DMS53 (cell line): ENCODE data around the gene SPAAR.
"Not testable (repeated sequence)": the region's sequence is repeated elsewhere in the genome, so short reads cannot be mapped to it uniquely, and the experiment has no call there.

Experiments used
- DNase-seq: peaks from one replicate; lab custom pipeline; 2025; lab: John Stamatoyannopoulos, UW

SPAAR gene, protein sequence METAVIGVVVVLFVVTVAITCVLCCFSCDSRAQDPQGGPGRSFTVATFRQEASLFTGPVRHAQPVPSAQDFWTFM

GRCh38 chr9:35909274-35909673 is at the start of gene SPAAR:
Gene SPAAR, plus strand, starts transcription at chr9:35909490. Its CDS starts 974 bp downstream, at chr9:35910464.
- DNase-seq: no peak

DNA sequence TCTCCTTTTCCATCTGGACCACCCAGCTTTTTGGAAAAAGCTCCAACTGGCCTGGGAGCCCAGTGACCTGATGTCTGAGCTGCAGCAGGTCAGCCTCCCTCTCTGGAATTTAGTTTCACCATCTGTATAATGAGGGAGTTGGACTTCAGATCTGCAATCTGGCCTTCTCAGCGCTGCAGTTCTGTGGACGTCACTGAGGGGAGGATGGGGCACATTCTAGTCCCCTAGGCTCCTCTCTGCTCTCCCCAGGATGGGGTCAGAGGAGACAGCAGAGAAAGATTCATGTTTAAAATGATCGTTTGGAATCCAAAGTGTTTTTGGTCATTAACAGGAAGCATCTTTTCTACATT is 49.3 kb upstream of the SPAAR start:
- no peak for DNase-seq

GRCh38 chr9:35861161-35861897 is 48.0 kb upstream of the SPAAR start:
- no peak for DNase-seq

DNA sequence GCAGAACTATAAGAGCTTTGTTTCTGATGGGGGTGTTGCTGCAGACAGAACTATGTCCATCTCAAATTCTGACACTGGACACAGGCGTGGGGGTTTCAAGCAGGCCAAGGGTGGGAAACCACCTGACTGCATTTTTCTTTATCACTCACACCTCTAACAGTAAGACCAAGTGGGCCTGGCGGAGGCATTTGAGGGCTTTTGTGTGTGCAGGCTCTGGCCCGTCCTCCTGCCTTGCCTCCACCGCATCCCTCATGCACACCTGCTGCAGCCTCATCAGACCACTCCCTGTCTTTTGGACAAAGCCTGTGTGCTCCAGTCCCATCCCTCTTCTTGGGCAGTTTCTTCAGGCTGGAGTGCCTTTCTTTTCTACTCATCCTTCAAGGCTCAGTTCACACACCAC is 47.0 kb upstream of the SPAAR start:
- DNase-seq: no peak

DNA sequence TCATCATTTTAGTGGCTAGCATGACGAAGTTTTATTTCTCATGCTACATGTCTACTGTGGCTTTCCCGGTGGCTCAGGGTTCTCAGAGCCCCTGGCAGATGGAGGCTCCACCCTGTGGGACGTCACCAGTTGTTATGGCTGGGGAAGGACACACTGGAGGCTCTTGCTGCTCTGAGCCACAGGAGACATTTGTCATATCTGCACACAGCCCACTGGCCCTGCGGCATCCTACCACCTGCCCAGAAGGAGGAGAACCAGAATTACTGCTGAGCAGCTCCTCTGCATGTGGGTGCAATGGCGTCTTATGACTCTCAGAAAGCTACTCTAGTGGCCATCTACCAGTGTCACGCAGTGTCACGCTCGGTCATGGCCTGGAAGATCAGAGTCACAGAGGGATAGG is 45.7 kb upstream of the SPAAR start:
- no peak for DNase-seq

- DNase-seq: no peak
Measured at GRCh38 chr9:35864695-35865255, 44.5 kb upstream of the SPAAR start.

DNA sequence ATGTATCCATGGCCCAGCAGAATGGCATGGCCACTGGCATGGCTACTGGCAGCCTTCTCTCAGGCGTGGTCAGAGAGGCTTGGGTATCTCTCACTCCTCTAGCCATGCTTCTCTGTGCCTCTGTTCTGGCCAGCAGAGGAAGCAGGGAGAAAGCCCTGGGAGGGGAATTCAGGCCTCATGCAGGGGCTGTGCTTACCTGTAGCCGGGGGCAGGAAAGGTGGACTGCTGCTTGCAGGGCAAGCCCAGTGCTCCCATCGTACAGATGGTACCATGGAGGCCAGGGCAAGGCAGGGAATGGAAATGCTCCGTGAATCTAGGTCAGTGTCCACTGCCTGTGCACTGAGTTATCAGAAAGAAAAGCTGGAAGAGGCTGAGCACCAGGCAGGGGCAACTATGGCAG is 41.8 kb upstream of the SPAAR start:
- no peak for DNase-seq

GRCh38 chr9:35868933-35869332 is 40.4 kb upstream of the SPAAR start:
- DNase-seq: no peak

DNA sequence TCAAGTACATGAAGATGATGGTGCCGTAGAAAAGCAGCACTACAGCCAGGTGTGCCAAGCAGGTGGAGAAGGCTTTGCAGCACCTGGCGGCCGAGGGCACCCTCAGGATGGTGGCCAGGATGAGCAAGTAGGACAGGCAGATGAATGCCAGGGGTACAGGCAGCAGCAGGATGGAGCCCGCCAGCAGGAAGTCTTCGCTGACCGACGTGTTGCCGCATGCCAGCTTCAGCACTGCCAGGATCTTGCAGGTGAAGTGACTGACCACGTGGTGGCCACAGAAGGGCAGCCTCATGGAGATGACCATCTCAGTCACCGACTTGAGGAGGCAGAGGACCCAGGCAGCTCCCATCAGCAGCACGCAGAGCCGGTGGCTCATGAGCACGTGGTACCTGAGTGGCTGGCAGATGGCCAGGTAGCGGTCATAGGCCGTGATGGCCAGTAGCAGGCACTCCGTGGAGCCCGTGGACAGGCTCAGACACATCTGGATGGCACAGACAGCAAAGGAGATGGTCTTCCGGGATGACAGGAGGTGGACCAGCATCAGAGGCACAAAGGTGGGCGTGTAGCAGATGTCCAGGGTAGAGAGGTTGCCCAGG is 39.6 kb upstream of the SPAAR start:
- DNase-seq: peak; percentile 4

- no peak for DNase-seq
Measured at GRCh38 chr9:35870351-35870923, 38.9 kb upstream of the SPAAR start, which contains the start of gene OR13J1. Gene OR13J1, minus strand, starts transcription at chr9:35870401. Its CDS starts 0 bp downstream, at chr9:35870401.

DNA sequence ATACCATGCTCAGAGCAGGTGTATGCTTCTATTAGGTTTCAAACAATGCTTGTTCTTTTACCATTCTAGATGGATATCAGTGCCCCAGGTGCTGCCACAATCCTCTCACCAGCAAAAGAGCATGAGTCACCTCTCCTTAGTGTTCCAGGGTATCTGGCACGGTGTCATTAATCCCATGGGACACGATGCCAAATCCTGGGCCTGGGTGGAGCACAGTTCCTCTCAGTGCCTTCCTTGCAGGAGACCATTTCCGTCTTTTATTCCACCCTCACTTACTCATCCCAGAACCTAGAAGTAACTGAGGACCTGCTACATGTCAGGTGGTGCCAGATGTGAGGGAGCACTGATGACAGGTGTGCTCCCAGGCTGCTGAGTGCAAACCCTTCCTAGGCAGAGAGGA is 37.7 kb upstream of the SPAAR start:
- peak; percentile 66 for DNase-seq

GRCh38 chr9:35872505-35872904 is 36.8 kb upstream of the SPAAR start:
- no peak for DNase-seq

DNA sequence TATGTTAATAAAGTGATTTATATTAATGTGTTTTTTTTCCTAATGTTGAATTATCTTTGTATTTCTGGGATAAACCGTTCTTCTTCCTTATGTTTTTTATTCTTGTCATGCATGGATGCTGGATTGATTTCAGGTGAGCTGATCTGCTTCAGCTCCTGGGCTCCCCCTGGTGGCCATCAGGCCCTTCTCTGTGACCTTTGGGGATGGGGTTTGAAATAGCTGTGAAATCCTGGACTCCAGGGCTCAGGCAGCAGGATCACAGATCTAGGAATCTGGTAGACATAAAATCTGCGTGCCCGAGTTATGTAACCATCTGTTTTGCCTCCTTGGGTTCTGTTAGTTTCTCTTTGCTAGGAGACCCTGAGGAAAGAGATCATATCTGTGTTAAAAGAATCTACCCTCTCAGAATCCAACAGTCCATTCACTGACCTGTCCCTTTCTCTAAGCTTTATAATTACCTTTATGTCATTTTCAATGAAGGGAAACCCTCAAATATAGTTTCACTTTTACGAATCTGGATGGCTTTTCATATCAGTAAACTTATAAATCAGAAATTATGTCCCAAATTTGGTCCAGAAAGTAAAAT is 26.9 kb upstream of the SPAAR start:
- peak; percentile 82 for DNase-seq

DNA sequence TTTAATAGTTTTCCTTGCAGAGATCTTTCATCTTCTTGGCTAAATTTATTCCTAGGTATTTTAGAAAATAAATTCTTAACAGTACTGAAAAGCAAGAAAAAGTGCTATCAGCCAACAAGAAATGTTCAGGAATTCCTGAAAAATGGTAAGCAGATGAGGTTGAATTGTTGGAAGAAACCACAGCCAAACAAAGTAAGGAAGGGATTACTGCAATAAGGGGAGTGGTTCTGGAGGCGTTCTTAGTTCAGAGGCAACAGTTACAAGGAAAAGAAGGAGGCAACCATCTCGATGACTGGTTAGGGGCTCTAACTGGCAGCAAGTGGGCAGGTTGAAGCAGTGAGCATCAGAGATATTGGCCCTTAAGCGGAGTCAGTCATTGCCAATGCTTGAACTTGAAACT is 26.3 kb upstream of the SPAAR start:
- DNase-seq: no peak

- not testable (repeated sequence) for DNase-seq
Measured at GRCh38 chr9:35884908-35885307, 24.4 kb upstream of the SPAAR start.

DNA sequence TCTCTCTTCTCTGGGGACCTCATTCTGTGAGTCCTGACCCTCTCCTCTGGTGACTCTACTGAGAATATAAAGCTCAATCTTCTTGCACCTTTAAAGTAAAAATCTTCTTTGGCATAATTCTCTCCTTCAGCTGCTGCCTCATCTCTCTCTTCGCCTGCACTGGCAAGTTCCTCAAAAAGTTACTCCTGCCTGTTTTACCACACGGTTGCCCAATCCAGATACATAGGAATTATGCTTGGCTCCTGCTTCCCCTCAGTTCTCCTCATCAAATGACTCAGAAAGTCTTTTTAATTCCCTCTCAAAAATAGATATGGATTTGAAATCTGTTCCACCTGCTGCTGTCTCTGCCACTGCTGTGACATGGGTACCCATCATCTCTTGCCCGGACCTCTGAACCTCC is 17.6 kb upstream of the SPAAR start:
- no peak for DNase-seq

- DNase-seq: no peak
Measured at GRCh38 chr9:35892051-35892450, 17.2 kb upstream of the SPAAR start.

DNA sequence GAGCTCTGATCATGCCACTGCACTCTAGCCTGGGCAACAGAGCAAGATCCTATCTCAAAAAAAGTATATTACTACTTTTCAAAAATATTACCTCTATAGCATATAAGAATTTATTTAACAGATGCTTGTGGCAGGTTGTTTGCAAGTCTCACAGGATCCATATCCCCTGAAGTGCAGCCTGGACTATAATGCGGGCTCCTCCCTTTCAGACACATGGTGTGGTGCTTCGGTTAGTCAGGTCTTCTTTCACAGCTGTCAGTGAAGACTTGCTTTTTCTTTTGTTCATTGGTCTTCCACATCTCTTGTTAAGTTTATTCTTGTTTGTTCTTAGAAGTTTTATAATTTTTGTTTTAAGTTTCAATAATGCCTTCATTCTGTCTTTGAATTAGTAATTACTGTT is 12.7 kb upstream of the SPAAR start:
- DNase-seq: no peak

DNA sequence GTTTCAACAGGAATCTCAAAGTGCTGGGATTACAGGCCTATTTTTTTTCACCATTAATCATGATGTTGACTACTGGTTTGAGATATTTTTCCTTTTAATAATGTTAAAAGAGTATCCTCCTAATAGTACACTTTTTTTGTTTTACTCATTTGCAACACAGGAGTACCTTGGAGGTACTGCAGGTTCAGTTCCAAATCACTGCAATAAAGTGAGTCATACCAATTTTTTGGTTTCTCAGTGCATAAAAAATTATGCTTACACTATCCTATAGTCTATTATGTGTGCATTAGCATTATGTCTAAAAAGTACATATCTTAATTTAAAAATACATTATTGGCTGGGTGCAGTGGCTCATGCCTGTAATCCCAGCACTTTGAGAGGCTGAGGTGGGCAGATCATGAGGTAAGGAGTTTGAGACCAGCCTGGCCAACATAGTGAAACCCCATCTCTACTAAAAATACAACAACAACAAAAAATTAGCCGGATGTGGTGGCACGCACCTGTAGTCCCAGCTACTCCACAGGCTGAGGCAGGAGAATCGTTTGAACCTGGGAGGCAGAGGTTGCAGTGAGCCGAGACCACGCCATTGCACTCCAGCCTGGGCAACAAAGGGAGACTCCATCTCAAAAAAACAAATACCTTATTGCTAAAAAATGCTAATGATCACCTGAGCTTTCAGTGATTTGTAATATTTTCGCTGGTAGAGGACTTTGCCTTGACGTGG is 11.8 kb upstream of the SPAAR start:
- DNase-seq: not testable (repeated sequence)

- DNase-seq: no peak
Measured at GRCh38 chr9:35898337-35898736, 11.0 kb upstream of the SPAAR start.

DNA sequence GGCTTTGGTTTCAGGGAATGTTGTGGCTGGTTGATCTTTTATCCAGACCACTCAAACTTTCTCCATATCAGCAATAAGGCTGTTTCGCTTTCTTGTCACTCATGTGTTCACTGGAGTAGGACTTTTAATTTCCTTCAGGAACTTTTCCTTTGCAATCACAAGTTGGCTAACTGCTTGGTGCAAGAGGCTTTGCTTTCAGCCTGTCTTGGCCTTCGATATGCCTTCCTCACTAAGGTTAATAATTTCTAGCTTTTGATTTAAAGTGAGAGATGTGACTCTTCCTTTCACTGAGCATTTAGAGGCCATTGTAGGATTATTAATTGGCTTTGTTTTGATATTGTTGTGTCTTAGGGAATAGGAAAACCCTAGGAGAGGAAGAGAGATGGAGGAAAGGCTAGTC is 10.3 kb upstream of the SPAAR start:
- no peak for DNase-seq

- DNase-seq: peak; percentile 82
Measured at GRCh38 chr9:35903049-35903448, 6.2 kb upstream of the SPAAR start.
